HG02840 (cell line): ENCODE data around the gene EML6.

Experiments used
- ATAC-seq: cut with Tn5 transposase; IDR thresholded peaks from one replicate; pipeline ENCODE4 v1.9.1; 2021; ENCODE audit warnings: mild to moderate bottlenecking, moderate library complexity, moderate number of reproducible peaks; ENCODE audit not compliant: unreplicated experiment, low FRiP score

EML6 gene

GRCh38 chr2:54704688-54705605 is 18.5 kb upstream of the EML6 start:
- no peak for ATAC-seq

GRCh38 chr2:54706622-54707021 is 16.8 kb upstream of the EML6 start:
- ATAC-seq, result no peak

- no peak for ATAC-seq
These were observed 14.7 kb upstream of the EML6 start for GRCh38 chr2:54708584-54709335.

GRCh38 chr2:54709336-54709809 is 14.1 kb upstream of the EML6 start:
- ATAC-seq, result no peak

- ATAC-seq, result no peak
These were observed 13.2 kb upstream of the EML6 start for GRCh38 chr2:54710216-54710615.

- ATAC-seq, result no peak
These were observed 10.9 kb upstream of the EML6 start for GRCh38 chr2:54712516-54712915.

GRCh38 chr2:54714996-54715395 is 8.5 kb upstream of the EML6 start:
- ATAC-seq, result no peak

- ATAC-seq, result no peak
These were observed 7.1 kb upstream of the EML6 start for GRCh38 chr2:54716375-54716774.

- no peak for ATAC-seq
These were observed 2.9 kb upstream of the EML6 start for GRCh38 chr2:54720563-54720962.

- ATAC-seq, result no peak
These were observed 821 bp upstream of the EML6 start for GRCh38 chr2:54722641-54723040.

- ATAC-seq, result no peak
These were observed 616 bp downstream of the EML6 start for GRCh38 chr2:54723996-54724559.

GRCh38 chr2:54724560-54725342 is 1.3 kb downstream of the EML6 start:
- ATAC-seq, result no peak

- ATAC-seq, result no peak
These were observed 2.1 kb downstream of the EML6 start for GRCh38 chr2:54725343-54726099.

GRCh38 chr2:54726431-54726830 is 3.0 kb downstream of the EML6 start:
- no peak for ATAC-seq

- ATAC-seq, result no peak
These were observed 3.5 kb downstream of the EML6 start for GRCh38 chr2:54726940-54727339.

- no peak for ATAC-seq
These were observed 5.2 kb downstream of the EML6 start for GRCh38 chr2:54728669-54729120.

GRCh38 chr2:54735636-54736035 is 12.2 kb downstream of the EML6 start:
- ATAC-seq, result no peak

- ATAC-seq, result no peak
These were observed 14.8 kb downstream of the EML6 start for GRCh38 chr2:54738281-54738680.

GRCh38 chr2:54740333-54740732 is 16.9 kb downstream of the EML6 start:
- ATAC-seq, result no peak

GRCh38 chr2:54741250-54741649 is 17.8 kb downstream of the EML6 start:
- no peak for ATAC-seq
